ENCODE data around the gene NEK10. TPM values are rescaled to one million over a fixed set of nuclear protein-coding genes. Genes with fewer than 3 reads are reported as not detected.

Gene NEK10
- total and polyA plus RNA-seq, 2 of the 4 experiments (the other 2 are of a cell fraction), result 2.2 to 6.6 TPM

DNA sequence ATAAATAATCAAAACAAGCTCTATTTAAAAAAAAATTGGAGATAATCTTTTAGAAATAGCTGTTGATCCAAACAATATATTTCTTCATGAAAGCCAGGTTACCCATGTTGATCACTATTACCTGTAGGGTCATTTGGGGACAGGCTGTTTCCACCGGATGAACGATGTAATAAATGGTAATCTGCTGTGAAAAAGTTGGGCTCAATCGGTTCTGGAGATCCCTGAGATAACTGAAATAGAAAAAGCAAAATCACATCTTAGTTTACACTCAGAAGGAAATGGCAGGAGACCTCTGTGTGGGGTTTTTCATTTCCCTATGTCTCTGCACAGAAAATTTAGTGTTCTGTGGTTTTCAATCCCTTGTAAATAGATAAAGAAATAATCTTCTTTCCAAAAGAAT is 249.5 kb downstream of the NEK10 start:
- Histone ChIP-seq H4K91ac (ENCODE audit: insufficient read depth, low read depth, low read length) (no peak overlapping the region), H4K20me1 (ENCODE audit: insufficient read depth, low read length) (no peaks in the 10 kb centered on the region), H3K9me3 (ENCODE audit: control insufficient read depth, insufficient read depth, low read length) (no peaks in the 10 kb centered on the region), H4K8ac (ENCODE audit: low read depth in 2 of 2, low read length in 2 of 2) (no peak overlapping the region), H2AK5ac (ENCODE audit: low read depth, low read length) (no peak overlapping the region), H3K79me1 (ENCODE audit: low read depth in 1 of 2, low read length in 2 of 2) (no peaks in the 10 kb centered on the region), H3K4ac (ENCODE audit: low read depth, low read length) (no peak overlapping the region), H3K14ac (replicated peaks; ENCODE audit: low read depth, low read length) (no peak overlapping the region), H2AFZ (replicated peaks; ENCODE audit: low read length, poor library complexity) (no peak overlapping the region), H3K23ac (ENCODE audit: low read depth, low read length) (no peak overlapping the region), H2BK15ac (ENCODE audit: low read depth, low read length) (no peak overlapping the region), H3K9ac (ENCODE audit: low read depth, low read length) (no peak overlapping the region), H3K9me1 (ENCODE audit: insufficient read depth, low read length) (no peaks in the 10 kb centered on the region), H3K18ac (ENCODE audit: low read depth, low read length) (no peak overlapping the region), H4K5ac (ENCODE audit: low read depth, low read length) (no peak overlapping the region), H2AK9ac (replicated peaks; ENCODE audit: low read depth, low read length, poor library complexity) (no peak overlapping the region), H3K4me1 (ENCODE audit: control insufficient read depth, insufficient read depth, low read length) (no peaks in the 10 kb centered on the region), H3K4me3 (ENCODE audit: insufficient read depth, low read depth, low read length) (no peak overlapping the region), H3K27me3 (ENCODE audit: control insufficient read depth, insufficient read depth, low read length) (no peaks in the 10 kb centered on the region), H2BK5ac (ENCODE audit: low read depth, low read length, poor library complexity, severe bottlenecking) (no peak overlapping the region), H3K4me2 (ENCODE audit: low read depth, low read length) (no peak overlapping the region), H3K27ac (ENCODE audit: insufficient read depth, low read length) (no peak overlapping the region), H3K56ac (ENCODE audit: extremely low read depth, insufficient read depth, low read length) (no peak overlapping the region), H2BK120ac (ENCODE audit: low read depth, low read length) (no peak overlapping the region), H3K36me3 (ENCODE audit: control insufficient read depth, insufficient read depth, low read length) (no peaks in the 10 kb centered on the region), H2BK20ac (ENCODE audit: low read depth, low read length) (no peak overlapping the region)
- dilution Hi-C loops (cut with HindIII; ENCODE audit: low sequenced_read_pairs, unreplicated experiment), result no loop called here
- TF ChIP-seq MAFK (IDR thresholded peaks at IDR 0.05; ENCODE audit: low read depth, low read length) (no peak), MAZ (IDR thresholded peaks at IDR 0.05; ENCODE audit: borderline replicate concordance, low read depth, low read length) (no peak), MXI1 (IDR thresholded peaks at IDR 0.05; ENCODE audit: borderline replicate concordance, low read depth, low read length) (no peak), FOS (IDR thresholded peaks at IDR 0.05; ENCODE audit: low read depth, low read length) (no peak), BHLHE40 (IDR thresholded peaks at IDR 0.05; ENCODE audit: low read depth, low read length) (no peak), CTCF (conservative IDR thresholded peaks at IDR 0.05; ENCODE audit: low read depth, low read length) (no peak), CHD1 (IDR thresholded peaks at IDR 0.05; ENCODE audit: low read depth, low read length) (no peak), RCOR1 (IDR thresholded peaks at IDR 0.05; ENCODE audit: insufficient replicate concordance, low read length) (no peak), POLR2A (IDR thresholded peaks at IDR 0.05; ENCODE audit: low read depth, low read length) (no peak), CEBPB (IDR thresholded peaks at IDR 0.05; ENCODE audit: low read depth, low read length) (no peak), RAD21 (IDR thresholded peaks at IDR 0.05; ENCODE audit: low read length) (no peak), RFX5 (IDR thresholded peaks at IDR 0.05; ENCODE audit: low read depth, low read length) (no peak), NFE2L2 (IDR thresholded peaks at IDR 0.05; ENCODE audit: low read depth, low read length) (no peak), SMC3 (IDR thresholded peaks at IDR 0.05; ENCODE audit: low read depth, low read length) (no peak)
- TF ChIP-seq, protein P1, sequence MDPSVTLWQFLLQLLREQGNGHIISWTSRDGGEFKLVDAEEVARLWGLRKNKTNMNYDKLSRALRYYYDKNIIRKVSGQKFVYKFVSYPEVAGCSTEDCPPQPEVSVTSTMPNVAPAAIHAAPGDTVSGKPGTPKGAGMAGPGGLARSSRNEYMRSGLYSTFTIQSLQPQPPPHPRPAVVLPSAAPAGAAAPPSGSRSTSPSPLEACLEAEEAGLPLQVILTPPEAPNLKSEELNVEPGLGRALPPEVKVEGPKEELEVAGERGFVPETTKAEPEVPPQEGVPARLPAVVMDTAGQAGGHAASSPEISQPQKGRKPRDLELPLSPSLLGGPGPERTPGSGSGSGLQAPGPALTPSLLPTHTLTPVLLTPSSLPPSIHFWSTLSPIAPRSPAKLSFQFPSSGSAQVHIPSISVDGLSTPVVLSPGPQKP (IDR thresholded peaks at IDR 0.05; ENCODE audit: borderline replicate concordance, low read depth, low read length), result no peak
- TF ChIP-seq, protein P2, sequence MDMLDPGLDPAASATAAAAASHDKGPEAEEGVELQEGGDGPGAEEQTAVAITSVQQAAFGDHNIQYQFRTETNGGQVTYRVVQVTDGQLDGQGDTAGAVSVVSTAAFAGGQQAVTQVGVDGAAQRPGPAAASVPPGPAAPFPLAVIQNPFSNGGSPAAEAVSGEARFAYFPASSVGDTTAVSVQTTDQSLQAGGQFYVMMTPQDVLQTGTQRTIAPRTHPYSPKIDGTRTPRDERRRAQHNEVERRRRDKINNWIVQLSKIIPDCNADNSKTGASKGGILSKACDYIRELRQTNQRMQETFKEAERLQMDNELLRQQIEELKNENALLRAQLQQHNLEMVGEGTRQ (IDR thresholded peaks at IDR 0.05; ENCODE audit: low read depth, low read length), result no peak
- ChIA-PET CTCF (no interaction called here), POLR2A (ENCODE audit: unreplicated experiment) (no interaction called here)
- no CpG with 5 or more reads among the region's 3 CpGs for WGBS, 2 experiments (ENCODE audit: extremely low coverage in 2 of 2, insufficient read length in 1 of 2)
- in situ Hi-C loops (cut with MboI; ENCODE audit: low sequenced_read_pairs), result no loop called here
- no peak for ATAC-seq (ENCODE audit: low read depth)
- no TSS peak for BruUV-seq (replicated peaks)
- DNase-seq, result no peak
- intact Hi-C loops (cut with micrococcal nuclease), result no loop called here
